ENCODE data around the gene STARD13. TPM values are rescaled to one million over a fixed set of nuclear protein-coding genes. Genes with fewer than 3 reads are reported as not detected.
A peak's percentile ranks its signal among the peaks of the same experiment; 100 is the strongest.

STARD13 gene
- total RNA-seq, 1 experiment from 2014 or later = 7.8 TPM

DNA sequence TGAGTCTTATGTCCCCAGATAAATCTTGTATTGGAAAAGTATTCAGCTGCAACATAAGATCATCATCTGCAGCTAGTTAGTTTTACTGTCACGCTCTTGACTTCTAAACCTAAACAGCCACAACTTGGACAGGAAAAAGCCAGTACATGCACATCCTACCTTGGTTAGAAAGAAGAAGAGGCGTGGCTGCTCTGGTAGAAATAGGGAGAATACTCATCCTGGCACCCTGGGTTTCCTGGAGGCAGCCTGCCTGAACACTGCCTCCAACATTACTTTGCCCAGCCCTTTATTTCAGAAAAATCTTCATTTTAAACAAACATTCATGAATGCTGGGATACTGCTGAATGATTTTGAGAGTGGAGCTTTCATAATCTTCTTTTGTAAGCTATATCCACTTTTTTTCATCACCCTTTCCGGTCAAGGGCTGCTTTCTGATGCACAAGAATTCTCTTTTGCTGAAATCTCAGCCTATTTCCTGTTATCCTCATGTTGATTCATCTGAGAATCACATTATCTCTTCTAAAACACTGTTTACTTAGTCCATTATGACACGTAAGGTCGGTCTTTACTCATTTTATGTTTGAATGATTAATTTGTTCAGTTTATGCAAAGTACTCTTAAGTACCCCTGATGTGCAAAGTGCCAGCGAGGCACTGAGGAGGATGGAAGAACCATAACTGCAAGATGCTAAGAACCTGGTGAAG is 55.2 kb downstream of the STARD13 start:
- peak in 1 of 2 experiments; percentile 41 for DNase-seq (ENCODE audit: low read depth in 1 of 2, low spot score in 2 of 2)
- peaks cover 16% of the 10 kb centered on the region; the same call in 1 of the 2 replicates for H3K36me3 ChIP-seq
- H3K4me3 ChIP-seq = no peak overlapping the region
- H3K9me3 ChIP-seq (replicated peaks) = no peaks in the 10 kb centered on the region
- H3K4me1 ChIP-seq (replicated peaks) = peaks cover 46% of the 10 kb centered on the region
- H3K27ac ChIP-seq = peak overlapping the region; percentile 82
- no peaks in the 10 kb centered on the region for H3K27me3 ChIP-seq (replicated peaks)

DNA sequence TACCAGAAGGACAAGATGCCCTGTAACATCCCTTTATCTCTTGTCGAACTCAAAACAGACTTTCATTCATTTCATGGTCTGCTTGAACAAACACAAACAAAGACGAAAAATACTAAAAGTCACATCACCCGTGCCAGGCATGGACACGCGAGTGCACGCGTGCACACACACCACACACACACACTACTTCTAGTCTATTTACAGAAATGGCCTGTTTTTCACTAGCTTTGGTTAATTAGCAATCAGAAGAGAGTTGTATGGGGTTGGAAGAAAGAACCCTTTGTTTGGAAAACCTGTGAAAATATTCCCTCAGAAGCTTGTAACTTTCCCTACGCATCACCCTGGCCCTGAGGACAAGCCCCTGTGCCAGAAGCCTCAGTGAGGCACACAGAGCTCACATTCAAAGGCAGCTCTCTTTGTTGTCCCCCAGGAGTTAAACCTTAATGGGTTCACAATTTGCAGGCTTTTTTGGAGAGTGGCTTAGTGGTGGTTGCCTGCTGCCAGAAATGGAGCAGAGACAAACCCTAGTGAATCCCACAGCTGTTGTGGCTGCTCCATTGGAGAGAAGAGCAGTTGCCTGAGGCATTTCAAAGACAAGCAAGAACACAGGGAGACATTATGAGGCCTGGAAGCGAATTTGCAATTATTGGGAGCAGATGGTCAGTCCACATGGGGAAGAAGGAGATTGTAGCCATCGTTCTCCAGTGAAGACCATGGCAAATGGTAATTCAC is 55.9 kb downstream of the STARD13 start:
- no peak for DNase-seq (ENCODE audit: low read depth in 1 of 2, low spot score in 2 of 2)
- Histone ChIP-seq H3K9me3 (replicated peaks) (no peaks in the 10 kb centered on the region), H3K27me3 (replicated peaks) (no peaks in the 10 kb centered on the region), H3K27ac (peak overlapping the region; percentile 82), H3K36me3 (peaks cover 18% of the 10 kb centered on the region; the same call in 1 of the 2 replicates), H3K4me3 (no peak overlapping the region), H3K4me1 (replicated peaks) (peaks cover 40% of the 10 kb centered on the region)

DNA sequence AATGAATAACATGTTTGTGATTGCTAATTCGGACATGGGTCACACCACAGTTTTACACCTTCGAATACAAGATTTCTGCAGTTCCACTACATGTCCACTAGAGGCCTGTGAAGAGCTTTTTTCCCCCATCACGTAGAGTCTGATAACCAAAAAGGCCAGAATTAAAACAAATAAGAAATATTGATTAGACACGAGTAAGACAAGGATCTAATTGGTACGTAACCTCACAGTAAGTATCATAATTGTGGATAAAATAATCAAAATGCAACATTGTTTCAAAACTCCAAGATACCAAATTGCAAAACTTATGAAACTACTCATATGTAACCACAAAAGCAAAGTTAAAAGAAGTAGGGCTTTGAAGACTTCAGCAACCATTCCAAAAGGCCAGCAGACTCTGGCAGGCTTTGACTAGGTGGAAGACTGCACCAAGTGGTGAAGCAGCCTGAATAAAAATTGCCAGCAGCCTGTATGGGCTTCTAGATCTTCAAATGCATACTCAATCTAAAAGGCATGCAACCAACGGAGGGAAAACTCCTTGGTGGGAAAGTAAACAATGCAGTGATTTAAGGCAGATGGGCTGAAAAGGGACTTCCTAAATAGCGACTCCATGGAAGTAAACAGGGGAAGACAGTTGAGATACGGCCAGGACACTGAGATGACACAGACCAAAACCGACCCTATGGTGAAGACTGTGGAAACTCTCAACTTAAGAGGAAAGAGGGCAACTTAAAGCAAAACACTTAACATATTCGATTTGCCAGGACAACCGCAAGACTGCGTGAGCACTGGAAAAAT is 56.7 kb downstream of the STARD13 start:
- peaks cover 25% of the 10 kb centered on the region; the same call in 1 of the 2 replicates for H3K36me3 ChIP-seq
- H3K9me3 ChIP-seq (replicated peaks) = no peaks in the 10 kb centered on the region
- peak; percentile 56 to 82 for DNase-seq (ENCODE audit: low read depth in 1 of 2, low spot score in 2 of 2)
- H3K27me3 ChIP-seq (replicated peaks) = no peaks in the 10 kb centered on the region
- no peak overlapping the region for H3K4me3 ChIP-seq
- H3K4me1 ChIP-seq (replicated peaks) = peaks cover 40% of the 10 kb centered on the region
- peak overlapping the region; percentile 82 for H3K27ac ChIP-seq

DNA sequence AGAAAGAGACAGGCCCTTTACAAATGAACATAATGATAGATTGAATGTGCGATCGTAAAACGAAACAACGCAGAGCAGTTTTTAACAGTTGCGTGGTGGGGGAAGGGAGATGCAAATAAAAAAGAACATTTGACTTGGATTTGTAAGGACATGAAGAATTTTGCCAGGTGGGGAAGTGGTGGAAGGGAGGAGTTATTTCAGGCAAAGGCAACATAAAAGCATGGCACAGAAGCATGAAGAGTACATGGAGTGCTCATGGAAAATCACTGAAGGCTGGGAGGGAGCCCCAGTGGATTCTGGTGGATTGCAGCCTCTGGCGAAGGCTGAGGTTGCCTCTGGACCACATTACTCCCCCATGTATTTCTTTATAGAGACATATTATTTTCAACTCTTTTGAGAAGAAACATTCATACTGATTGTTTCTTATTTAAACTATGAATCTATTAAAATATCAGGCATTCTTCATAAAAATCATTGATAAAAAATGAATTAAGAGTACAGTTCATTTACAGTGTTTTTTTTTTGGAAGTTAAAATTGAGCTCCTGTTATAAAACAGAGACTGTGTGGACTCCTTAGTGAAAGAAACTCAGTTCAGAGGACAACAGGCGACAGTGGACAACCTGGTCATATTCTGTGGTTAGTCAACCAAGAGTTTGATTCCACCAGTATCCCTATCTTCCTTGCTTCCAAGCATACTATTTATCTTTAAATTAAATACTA is 57.5 kb downstream of the STARD13 start:
- Histone ChIP-seq H3K27ac (peak overlapping the region; percentile 82), H3K27me3 (replicated peaks) (no peaks in the 10 kb centered on the region), H3K4me3 (no peak overlapping the region), H3K9me3 (replicated peaks) (no peaks in the 10 kb centered on the region), H3K4me1 (replicated peaks) (peaks cover 40% of the 10 kb centered on the region), H3K36me3 (peaks cover 22% of the 10 kb centered on the region; the same call in 1 of the 2 replicates)
- DNase-seq (ENCODE audit: low read depth in 1 of 2, low spot score in 2 of 2) = no peak

DNA sequence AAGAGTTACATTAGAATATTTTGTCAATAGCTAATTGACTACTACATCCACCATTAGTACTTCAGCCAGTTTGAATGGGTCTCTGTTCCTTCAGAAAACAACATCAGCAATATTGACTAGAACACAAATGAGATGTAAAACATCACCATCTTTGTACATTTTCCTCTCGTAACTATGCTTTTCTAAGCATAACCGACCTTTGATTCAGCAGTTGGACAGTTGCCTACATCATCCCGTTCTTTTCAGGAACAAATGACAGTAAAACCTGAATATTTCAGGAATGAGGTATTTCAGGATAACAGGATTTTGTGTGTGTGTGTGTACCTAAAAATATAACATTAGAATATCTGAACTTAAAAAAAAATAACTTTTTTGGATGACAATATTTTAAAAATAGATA is 60.9 kb downstream of the STARD13 start:
- DNase-seq (ENCODE audit: low read depth in 1 of 2, low spot score in 2 of 2) = no peak
- H3K36me3 ChIP-seq = peaks cover 19% of the 10 kb centered on the region; the same call in 1 of the 2 replicates
- no peaks in the 10 kb centered on the region for H3K9me3 ChIP-seq (replicated peaks)
- peaks cover 24% of the 10 kb centered on the region for H3K4me1 ChIP-seq (replicated peaks)
- H3K27me3 ChIP-seq (replicated peaks) = no peaks in the 10 kb centered on the region
- no peak overlapping the region for H3K27ac ChIP-seq
- no peak overlapping the region for H3K4me3 ChIP-seq

DNA sequence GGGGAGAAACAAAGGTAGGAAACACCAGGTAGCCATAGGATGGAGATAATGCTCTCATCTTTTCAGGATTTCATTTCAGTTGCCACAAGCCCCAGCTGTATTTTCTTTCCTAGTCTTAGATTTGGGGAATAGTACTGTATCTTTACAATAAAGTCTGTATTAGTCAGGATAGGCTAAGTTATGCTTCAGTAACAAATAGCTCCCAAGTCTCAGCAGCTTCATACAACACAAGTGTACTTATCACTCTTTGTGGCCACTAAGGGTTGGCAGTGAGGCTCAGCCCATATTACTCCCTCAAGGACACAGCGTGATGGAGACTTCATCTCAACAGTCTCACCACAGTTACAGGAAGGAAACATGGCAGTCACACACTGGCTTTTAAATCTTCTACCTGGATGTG is 61.4 kb downstream of the STARD13 start:
- Histone ChIP-seq H3K27me3 (replicated peaks) (no peaks in the 10 kb centered on the region), H3K36me3 (peaks cover 19% of the 10 kb centered on the region; the same call in 1 of the 2 replicates), H3K4me3 (no peak overlapping the region), H3K9me3 (replicated peaks) (no peaks in the 10 kb centered on the region), H3K4me1 (replicated peaks) (peaks cover 20% of the 10 kb centered on the region), H3K27ac (no peak overlapping the region)
- DNase-seq (ENCODE audit: low read depth in 1 of 2, low spot score in 2 of 2) = no peak

DNA sequence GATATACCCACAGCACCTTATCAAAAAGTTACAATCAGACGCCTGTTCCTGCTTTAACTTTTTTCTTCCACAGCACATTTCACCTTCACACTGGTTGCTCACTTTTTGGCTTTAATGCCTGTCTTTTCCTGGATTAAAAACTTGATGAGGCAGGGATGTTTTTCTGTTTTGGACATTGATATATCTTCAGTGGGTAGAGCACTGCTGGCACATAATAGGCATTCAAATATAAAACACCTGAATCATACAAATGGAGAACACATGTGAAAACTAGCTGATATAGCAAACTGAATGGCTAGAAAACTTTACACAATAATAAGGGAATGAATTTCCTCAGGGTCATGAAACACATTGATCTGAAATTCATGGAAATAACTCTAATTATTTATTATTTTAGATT is 65.6 kb downstream of the STARD13 start:
- Histone ChIP-seq H3K4me3 (no peak overlapping the region), H3K27me3 (replicated peaks) (no peaks in the 10 kb centered on the region), H3K4me1 (replicated peaks) (peaks cover 47% of the 10 kb centered on the region), H3K36me3 (peaks cover 15% of the 10 kb centered on the region), H3K27ac (no peak overlapping the region), H3K9me3 (replicated peaks) (no peaks in the 10 kb centered on the region)
- no peak for DNase-seq (ENCODE audit: low read depth in 1 of 2, low spot score in 2 of 2)

DNA sequence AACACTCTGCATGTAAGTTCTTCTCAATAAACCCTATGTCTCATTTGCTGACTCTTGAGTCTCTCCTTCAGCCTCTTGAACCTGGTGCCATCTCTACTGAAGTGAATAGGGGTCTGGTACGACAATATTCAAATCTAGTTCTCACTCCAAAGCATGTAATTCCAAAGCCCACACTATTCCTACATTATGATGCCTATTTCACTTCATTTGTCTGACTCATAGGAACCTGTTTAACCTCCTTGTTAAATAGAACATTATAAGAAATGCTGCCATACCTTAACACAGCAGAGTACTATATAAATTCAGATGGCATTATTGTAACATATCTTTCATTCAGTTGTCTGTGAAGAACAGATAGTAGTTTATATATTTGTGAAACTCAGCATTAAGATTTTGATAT is 67.1 kb downstream of the STARD13 start:
- no peak for DNase-seq (ENCODE audit: low read depth in 1 of 2, low spot score in 2 of 2)
- H3K9me3 ChIP-seq (replicated peaks) = no peaks in the 10 kb centered on the region
- H3K36me3 ChIP-seq = peaks cover 4% of the 10 kb centered on the region; the same call in 1 of the 2 replicates
- H3K4me1 ChIP-seq (replicated peaks) = peaks cover 59% of the 10 kb centered on the region
- peak overlapping the region; percentile 34 for H3K27ac ChIP-seq
- no peaks in the 10 kb centered on the region for H3K27me3 ChIP-seq (replicated peaks)
- H3K4me3 ChIP-seq = no peak overlapping the region

DNA sequence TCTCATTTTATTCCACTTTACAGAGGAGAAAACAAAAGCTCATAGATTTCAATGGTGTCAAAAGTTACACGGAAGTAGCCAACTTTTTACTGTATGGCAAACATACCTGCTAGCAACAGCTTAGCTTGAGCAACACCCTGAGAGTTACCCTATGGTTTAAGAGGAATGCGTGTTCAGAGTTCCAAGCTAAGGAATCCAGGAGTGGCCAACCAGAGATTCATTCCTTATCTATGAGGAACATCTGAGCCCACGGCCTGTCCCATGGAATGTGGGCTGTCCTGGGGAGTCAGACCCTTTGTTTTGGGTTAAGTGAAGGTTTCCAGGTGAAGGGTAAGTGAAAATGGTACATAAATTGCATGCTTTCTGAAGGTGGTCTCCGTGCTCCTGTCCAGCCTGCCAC is 67.5 kb downstream of the STARD13 start:
- DNase-seq (ENCODE audit: low read depth in 1 of 2, low spot score in 2 of 2) = peak in 1 of 2 experiments; percentile 41
- H3K27me3 ChIP-seq (replicated peaks) = no peaks in the 10 kb centered on the region
- H3K27ac ChIP-seq = peak overlapping the region; percentile 60
- peaks cover 4% of the 10 kb centered on the region; the same call in 1 of the 2 replicates for H3K36me3 ChIP-seq
- H3K4me3 ChIP-seq = no peak overlapping the region
- H3K4me1 ChIP-seq (replicated peaks) = peaks cover 63% of the 10 kb centered on the region
- H3K9me3 ChIP-seq (replicated peaks) = no peaks in the 10 kb centered on the region

DNA sequence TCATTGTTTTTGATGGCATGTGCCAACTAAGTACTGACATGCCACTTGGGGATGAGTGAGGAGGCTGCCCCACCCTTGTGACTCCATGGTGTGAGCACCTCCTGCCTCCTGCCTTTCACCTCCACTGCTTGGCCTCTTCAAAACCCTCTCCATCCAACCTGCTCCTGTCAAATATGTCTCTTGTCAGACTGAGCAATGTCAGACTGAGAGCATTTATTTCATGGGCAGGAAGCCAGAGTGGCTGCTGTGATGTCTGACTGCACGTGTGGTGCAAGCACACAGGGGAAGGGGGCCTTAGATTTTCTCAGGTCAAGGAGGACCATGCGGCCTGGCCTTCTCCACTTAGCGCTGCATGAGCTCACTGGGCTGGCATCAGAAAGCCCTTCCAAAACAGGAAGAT is 68.3 kb downstream of the STARD13 start:
- peaks cover 4% of the 10 kb centered on the region; the same call in 1 of the 2 replicates for H3K36me3 ChIP-seq
- H3K27ac ChIP-seq = peak overlapping the region; percentile 60; the same call in 1 of the 2 replicates

DNA sequence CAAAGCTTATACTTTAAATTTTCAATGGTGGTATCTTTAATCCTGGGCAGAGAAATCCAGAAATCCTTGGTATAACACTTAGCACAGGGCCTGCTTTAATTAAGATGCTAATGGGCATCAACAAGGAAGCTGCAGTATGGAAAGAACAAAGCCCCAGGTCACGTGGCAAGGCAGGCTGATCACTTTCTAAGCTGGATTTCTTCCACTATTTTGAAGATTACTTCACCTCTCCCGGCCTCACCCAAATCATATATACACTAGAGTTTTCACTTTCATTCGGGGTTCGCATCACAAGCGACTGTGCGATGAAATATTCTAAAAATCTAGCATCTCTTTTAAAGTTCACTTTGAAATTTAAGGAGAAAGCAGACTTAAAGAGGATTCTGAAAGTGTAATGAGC is 71.8 kb downstream of the STARD13 start:
- Histone ChIP-seq H3K4me1 (replicated peaks) (peaks cover 58% of the 10 kb centered on the region), H3K36me3 (no peaks in the 10 kb centered on the region; the same call in 1 of the 2 replicates), H3K9me3 (replicated peaks) (no peaks in the 10 kb centered on the region), H3K27me3 (replicated peaks) (no peaks in the 10 kb centered on the region), H3K27ac (peak overlapping the region; percentile 83), H3K4me3 (peak overlapping the region; percentile 13)
- DNase-seq (ENCODE audit: low read depth in 1 of 2, low spot score in 2 of 2) = no peak

More for the DNA sequence above, 68.3 kb downstream of the STARD13 start:
- Histone ChIP-seq H3K27me3 (replicated peaks) (no peaks in the 10 kb centered on the region), H3K4me3 (no peak overlapping the region), H3K4me1 (replicated peaks) (peaks cover 66% of the 10 kb centered on the region), H3K9me3 (replicated peaks) (no peaks in the 10 kb centered on the region)
- no peak for DNase-seq (ENCODE audit: low read depth in 1 of 2, low spot score in 2 of 2)

DNA sequence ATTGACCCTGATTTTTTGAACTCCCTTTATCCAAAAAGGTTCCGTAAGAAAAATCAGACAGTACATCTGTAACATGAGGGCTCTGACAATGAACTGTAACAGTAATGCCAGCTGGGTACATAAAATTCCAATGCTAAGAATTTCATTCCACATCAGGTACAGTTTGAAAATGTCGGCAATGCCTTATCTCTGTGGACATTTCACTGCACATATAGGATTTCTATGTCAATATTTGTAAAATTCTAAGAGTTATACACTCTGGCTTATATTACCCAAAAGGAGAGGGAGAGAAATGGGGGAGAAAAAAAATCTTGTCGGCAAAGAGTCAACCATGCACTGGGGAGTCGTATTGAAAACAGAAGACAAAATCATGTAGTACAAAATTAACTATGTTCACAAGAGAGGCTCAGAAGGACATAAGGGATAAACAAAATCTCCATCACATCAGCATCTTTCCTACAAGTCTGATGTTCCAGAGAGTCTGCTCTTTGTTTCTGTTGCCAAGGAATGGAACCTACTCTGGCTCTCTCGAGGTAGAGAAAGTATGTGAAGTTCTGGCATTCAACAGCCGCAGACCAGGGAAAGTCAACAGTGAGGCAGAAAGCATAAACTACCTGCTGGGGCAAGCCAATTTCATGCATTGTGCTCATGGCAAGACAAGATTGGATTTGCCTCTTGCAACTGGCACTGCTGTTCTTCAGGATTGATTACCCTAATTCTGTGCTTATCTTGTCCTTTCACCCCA is 72.4 kb downstream of the STARD13 start:
- Histone ChIP-seq H3K36me3 (no peaks in the 10 kb centered on the region; the same call in 1 of the 2 replicates), H3K27ac (peak overlapping the region; percentile 83), H3K27me3 (replicated peaks) (no peaks in the 10 kb centered on the region), H3K4me1 (replicated peaks) (peaks cover 54% of the 10 kb centered on the region), H3K9me3 (replicated peaks) (no peaks in the 10 kb centered on the region), H3K4me3 (peak overlapping the region; percentile 13; the same call in 1 of the 2 replicates)
- no peak for DNase-seq (ENCODE audit: low read depth in 1 of 2, low spot score in 2 of 2)

Data from SJSA1 (cell line).